ENCODE results near the gene TBC1D7. TPM values are rescaled to one million over a fixed set of nuclear protein-coding genes. Genes with fewer than 3 reads are reported as not detected.

TBC1D7 gene
- total and polyA plus RNA-seq, 10 of the 15 experiments (the other 5 are each of a cell fraction or from before 2014, with no cell fraction given) = 20.1 to 65.9 (median 31.3) TPM

DNA sequence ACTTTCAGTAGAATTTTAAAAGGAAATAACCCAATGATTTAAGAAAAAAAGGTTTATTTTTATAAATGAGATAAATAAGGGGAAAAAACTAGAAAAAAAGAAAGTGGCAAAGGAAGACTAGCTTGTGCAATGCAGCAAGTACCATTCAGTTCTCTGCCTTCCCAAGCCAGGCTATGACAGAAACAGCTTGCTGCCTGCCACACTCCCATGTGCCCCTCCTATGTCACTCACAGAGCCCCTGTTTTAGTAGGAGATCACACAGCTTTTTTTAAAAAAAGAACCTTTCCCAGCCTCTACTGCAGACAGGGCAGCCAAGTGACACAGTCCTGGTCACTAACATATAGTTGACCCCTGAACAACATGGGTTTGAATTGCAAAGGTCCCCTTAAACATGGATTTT lies 13.5 kb downstream of the TBC1D7 start:
- ChIA-PET RAD21 (ENCODE audit: unreplicated experiment) (no interaction called here), CTCF (interaction anchor here (0.7 to 4.4 kb wide), 3 partner anchors 16 to 192 kb away, joined by 3 to 14 read pairs (median 5); no protein-coding TSS in a partner anchor), POLR2A (interaction anchor here (0.8 kb wide), 1 partner anchor 13 kb away, joined by 4 read pairs; the partner anchor contains the start of gene TBC1D7), SMC1A (ENCODE audit: uncharacterized antibody, unreplicated experiment) (interaction anchor here (0.8 to 2.6 kb wide), 10 partner anchors 10 to 403 kb away, joined by 3 to 13 read pairs (median 4); partner anchors contain the start of gene TBC1D7)
- in situ Hi-C loops (cut with MboI) = no loop called here
- BruUV-seq (replicated peaks) = no TSS peak
- no peak overlapping the region for H3K4me2 ChIP-seq (ENCODE audit: control insufficient read depth, insufficient read depth)
- H3K36me3 ChIP-seq (ENCODE audit: control insufficient read depth in 2 of 2, insufficient read depth in 2 of 2, low read length in 1 of 2) = peaks cover 2 to 11% of the 10 kb centered on the region in 2 experiments; a peak in 3 of 4 replicates
- H3K27ac ChIP-seq (ENCODE audit: control insufficient read depth, insufficient read depth) = no peak overlapping the region
- no peaks in the 10 kb centered on the region for H3K79me2 ChIP-seq (ENCODE audit: control insufficient read depth, insufficient read depth, low read length)
- TF ChIP-seq RFX5 (IDR thresholded peaks at IDR 0.05; ENCODE audit: low read depth, low read length) = no peak
- TF ChIP-seq IKZF1 (conservative IDR thresholded peaks at IDR 0.05) = no peak
- TF ChIP-seq SIN3A (IDR thresholded peaks at IDR 0.05; ENCODE audit: low read depth, low read length) = no peak
- no peak for TF ChIP-seq PAX8 (IDR thresholded peaks at IDR 0.05)
- TF ChIP-seq PML (IDR thresholded peaks at IDR 0.05; ENCODE audit: low read length) = no peak
- no peak for TF ChIP-seq RELA (IDR thresholded peaks at IDR 0.05; ENCODE audit: borderline replicate concordance, partially characterized antibody)
- TF ChIP-seq RUNX3 (IDR thresholded peaks at IDR 0.05; ENCODE audit: low read length) = no peak
- TF ChIP-seq, protein P1, sequence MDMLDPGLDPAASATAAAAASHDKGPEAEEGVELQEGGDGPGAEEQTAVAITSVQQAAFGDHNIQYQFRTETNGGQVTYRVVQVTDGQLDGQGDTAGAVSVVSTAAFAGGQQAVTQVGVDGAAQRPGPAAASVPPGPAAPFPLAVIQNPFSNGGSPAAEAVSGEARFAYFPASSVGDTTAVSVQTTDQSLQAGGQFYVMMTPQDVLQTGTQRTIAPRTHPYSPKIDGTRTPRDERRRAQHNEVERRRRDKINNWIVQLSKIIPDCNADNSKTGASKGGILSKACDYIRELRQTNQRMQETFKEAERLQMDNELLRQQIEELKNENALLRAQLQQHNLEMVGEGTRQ (IDR thresholded peaks at IDR 0.05; ENCODE audit: borderline replicate concordance, low read depth, low read length) = no peak
- TF ChIP-seq RAD21 (IDR thresholded peaks at IDR 0.05; ENCODE audit: insufficient read depth, low read depth, low read length) = no peak
- no peak for TF ChIP-seq MYB (IDR thresholded peaks at IDR 0.05; ENCODE audit: borderline replicate concordance, low read depth, low read length)
- TF ChIP-seq, protein P2, sequence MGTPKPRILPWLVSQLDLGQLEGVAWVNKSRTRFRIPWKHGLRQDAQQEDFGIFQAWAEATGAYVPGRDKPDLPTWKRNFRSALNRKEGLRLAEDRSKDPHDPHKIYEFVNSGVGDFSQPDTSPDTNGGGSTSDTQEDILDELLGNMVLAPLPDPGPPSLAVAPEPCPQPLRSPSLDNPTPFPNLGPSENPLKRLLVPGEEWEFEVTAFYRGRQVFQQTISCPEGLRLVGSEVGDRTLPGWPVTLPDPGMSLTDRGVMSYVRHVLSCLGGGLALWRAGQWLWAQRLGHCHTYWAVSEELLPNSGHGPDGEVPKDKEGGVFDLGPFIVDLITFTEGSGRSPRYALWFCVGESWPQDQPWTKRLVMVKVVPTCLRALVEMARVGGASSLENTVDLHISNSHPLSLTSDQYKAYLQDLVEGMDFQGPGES (IDR thresholded peaks at IDR 0.05) = no peak
- TF ChIP-seq FOXK2 (IDR thresholded peaks at IDR 0.05) = no peak
- TF ChIP-seq, protein P3, sequence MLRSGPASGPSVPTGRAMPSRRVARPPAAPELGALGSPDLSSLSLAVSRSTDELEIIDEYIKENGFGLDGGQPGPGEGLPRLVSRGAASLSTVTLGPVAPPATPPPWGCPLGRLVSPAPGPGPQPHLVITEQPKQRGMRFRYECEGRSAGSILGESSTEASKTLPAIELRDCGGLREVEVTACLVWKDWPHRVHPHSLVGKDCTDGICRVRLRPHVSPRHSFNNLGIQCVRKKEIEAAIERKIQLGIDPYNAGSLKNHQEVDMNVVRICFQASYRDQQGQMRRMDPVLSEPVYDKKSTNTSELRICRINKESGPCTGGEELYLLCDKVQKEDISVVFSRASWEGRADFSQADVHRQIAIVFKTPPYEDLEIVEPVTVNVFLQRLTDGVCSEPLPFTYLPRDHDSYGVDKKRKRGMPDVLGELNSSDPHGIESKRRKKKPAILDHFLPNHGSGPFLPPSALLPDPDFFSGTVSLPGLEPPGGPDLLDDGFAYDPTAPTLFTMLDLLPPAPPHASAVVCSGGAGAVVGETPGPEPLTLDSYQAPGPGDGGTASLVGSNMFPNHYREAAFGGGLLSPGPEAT (IDR thresholded peaks at IDR 0.05; ENCODE audit: low read depth) = no peak
- TF ChIP-seq PAX5 (IDR thresholded peaks at IDR 0.05; ENCODE audit: borderline replicate concordance, low read depth, low read length) = no peak
- TF ChIP-seq RCOR1 (conservative IDR thresholded peaks at IDR 0.05; ENCODE audit: low read depth, low read length) = no peak
- no peak for TF ChIP-seq TBL1XR1 (IDR thresholded peaks at IDR 0.05; ENCODE audit: low read depth, low read length)
- no peak for TF ChIP-seq POLR2A (IDR thresholded peaks at IDR 0.05; ENCODE audit: low read depth, low read length)
- no peak for TF ChIP-seq MXI1 (IDR thresholded peaks at IDR 0.05; ENCODE audit: low read depth, low read length)
- H3K4me3 ChIP-seq = no peak overlapping the region
- H3K9me3 ChIP-seq (replicated peaks; ENCODE audit: control insufficient read depth, insufficient read depth, low read length) = no peaks in the 10 kb centered on the region
- H4K20me1 ChIP-seq (ENCODE audit: control insufficient read depth, insufficient read depth) = no peaks in the 10 kb centered on the region
- H3K4me1 ChIP-seq (ENCODE audit: control insufficient read depth, insufficient read depth, low read length) = no peaks in the 10 kb centered on the region
- H3K9ac ChIP-seq (ENCODE audit: control insufficient read depth, insufficient read depth, low read length) = no peak overlapping the region
- intact Hi-C loops (cut with micrococcal nuclease; ENCODE audit: unreplicated experiment) = no loop called here
- FAIRE-seq (no peak), ATAC-seq (no peak), DNase-seq (ENCODE audit: low read depth, low spot score) (no peak)
- H2AFZ ChIP-seq (ENCODE audit: control insufficient read depth, low read depth, low read length) = no peak overlapping the region
- H3K27me3 ChIP-seq (replicated peaks in 1 of 2; ENCODE audit: control insufficient read depth in 2 of 2, insufficient read depth in 2 of 2, low read length in 1 of 2) = no peaks in the 10 kb centered on the region

All from GM12878 (cell line).